ENCODE results near the gene PLEKHM3. TPM values are rescaled to one million over a fixed set of nuclear protein-coding genes. Genes with fewer than 3 reads are reported as not detected.
A peak's percentile ranks its signal among the peaks of the same experiment; 100 is the strongest.

Gene PLEKHM3
- total and polyA plus RNA-seq, 2 of the 13 experiments (the other 11 are each of a cell fraction or from before 2014, with no cell fraction given): 4.5 to 4.7 TPM

GRCh38 chr2:207926133-207926988, 99.0 kb downstream of the PLEKHM3 start (continued):
- no peak for TF ChIP-seq KIAA2018 (CRISPR knock-in tag; IDR thresholded peaks at IDR 0.05; ENCODE audit: borderline replicate concordance)
- no peak for TF ChIP-seq TCF7L2 (IDR thresholded peaks at IDR 0.05; ENCODE audit: low read depth, low read length)
- no peak for TF ChIP-seq CREB3 (CRISPR knock-in tag; IDR thresholded peaks at IDR 0.05)
- no peak for TF ChIP-seq MYPOP (CRISPR knock-in tag; IDR thresholded peaks at IDR 0.05)
- peak; percentile 95 for TF ChIP-seq SAP130 (CRISPR knock-in tag; IDR thresholded peaks at IDR 0.05; ENCODE audit: low read depth)
- TF ChIP-seq ZNF552 (CRISPR knock-in tag; IDR thresholded peaks at IDR 0.05; ENCODE audit: borderline replicate concordance): no peak
- TF ChIP-seq ZNF768 (CRISPR knock-in tag; IDR thresholded peaks at IDR 0.05): no peak
- peak; percentile 81 for TF ChIP-seq ZBTB25 (CRISPR knock-in tag; IDR thresholded peaks at IDR 0.05)
- TF ChIP-seq NFIB (CRISPR knock-in tag; IDR thresholded peaks at IDR 0.05; ENCODE audit: borderline replicate concordance): no peak
- TF ChIP-seq HCFC1 (IDR thresholded peaks at IDR 0.05; ENCODE audit: low read depth, low read length): no peak
- peak; percentile 60; the same call in 1 of the 2 replicates for TF ChIP-seq STAT5B (CRISPR knock-in tag; IDR thresholded peaks at IDR 0.05)
- no peak for TF ChIP-seq RAD51 (IDR thresholded peaks at IDR 0.05; ENCODE audit: borderline replicate concordance)

Measured in HepG2 (cell line).